Stromal cell of bone marrow (primary cell): ENCODE data around the gene SLC2A9.

Experiments used
- DNase-seq: peaks from one replicate; pipeline ENCODE4 v3.0.0-alpha.2; 2012; ENCODE audit warnings: low read depth

SLC2A9 gene

GRCh38 chr4:10041036-10041435, 19.7 kb upstream of the SLC2A9 start:
- DNase-seq, result no peak

DNA sequence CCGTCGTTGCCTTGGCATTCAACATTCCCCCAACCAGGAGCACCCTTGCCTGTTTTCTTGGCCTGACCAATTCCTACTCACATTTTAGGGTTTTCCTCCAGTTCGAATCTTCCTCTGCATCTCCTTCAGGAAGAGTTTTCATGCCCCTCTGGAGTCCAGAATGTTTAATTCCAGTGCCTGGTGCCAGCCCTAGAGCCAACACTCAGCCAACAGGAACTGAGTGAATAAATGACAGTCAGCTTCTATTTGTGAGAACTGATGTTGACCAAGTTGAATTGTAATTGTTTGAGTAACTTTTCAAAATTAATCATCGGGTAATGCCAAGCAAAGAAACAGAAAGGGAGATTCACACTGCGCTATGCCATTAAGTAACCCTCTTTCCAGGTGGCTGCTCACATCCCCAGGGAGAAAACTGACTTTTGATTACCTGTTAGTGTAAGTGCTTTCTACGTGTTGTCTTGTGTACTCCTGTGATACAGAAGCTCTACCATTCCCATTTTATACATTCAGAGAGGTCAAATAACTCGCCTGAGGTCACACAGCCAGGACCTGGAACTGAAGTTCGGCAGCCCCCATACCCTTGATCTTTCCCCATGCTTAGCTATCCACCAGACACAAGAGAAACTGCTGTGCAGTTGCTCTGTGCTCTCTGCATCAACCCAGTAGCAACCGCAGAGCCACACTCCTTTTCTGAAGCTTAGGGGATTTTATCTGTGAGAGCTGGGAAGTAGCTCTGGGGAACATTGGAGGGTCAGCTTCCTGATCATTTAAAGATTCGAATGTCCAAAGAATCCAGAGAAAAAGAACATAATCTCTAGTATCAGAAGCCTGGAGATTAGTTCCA, 19.0 kb upstream of the SLC2A9 start:
- no peak for DNase-seq

DNA sequence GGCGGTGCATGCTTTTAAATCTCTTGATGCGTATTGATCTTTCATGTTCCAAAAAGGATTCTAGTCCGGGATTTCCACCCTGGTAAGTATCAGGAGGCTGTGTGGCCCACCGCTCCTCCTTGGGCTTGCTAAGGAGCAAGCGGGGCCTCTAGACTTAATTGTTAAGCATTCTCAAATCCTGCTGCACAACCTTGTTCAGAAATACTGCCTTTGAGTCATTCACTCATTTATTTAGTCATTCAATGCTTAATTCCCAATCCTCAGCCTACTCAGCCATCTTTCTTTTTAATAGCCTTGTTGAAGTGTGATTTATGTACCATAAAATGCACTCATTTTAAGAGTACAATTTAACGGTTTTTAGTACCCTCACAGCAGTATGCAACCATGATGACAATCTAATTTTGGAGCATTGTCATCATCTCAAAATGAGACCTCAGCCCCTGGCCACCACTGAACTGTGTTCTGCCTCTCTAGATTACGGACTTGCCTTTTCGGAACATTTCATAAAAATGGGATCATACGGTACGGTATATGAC, 15.6 kb upstream of the SLC2A9 start:
- no peak for DNase-seq

DNA sequence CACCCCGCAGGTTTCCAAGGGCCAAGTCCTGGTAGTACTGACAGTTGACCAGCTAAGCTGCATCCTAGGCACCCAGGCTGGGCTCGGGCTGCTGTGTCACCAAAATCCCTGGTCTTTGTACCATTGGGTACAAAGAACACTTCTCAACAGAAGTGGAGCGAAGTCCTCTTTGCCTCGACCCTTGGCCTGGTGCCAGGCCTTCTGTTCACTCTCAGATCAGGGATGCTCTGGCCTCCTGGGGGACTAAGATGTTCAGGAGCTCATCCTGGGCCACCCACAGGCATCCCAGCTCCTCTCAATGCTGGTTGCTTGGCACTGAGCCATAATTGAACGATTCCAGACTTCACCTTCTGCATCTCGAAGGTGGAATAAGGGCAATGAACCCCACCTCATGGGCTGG, 13.8 kb upstream of the SLC2A9 start:
- DNase-seq, result no peak

DNA sequence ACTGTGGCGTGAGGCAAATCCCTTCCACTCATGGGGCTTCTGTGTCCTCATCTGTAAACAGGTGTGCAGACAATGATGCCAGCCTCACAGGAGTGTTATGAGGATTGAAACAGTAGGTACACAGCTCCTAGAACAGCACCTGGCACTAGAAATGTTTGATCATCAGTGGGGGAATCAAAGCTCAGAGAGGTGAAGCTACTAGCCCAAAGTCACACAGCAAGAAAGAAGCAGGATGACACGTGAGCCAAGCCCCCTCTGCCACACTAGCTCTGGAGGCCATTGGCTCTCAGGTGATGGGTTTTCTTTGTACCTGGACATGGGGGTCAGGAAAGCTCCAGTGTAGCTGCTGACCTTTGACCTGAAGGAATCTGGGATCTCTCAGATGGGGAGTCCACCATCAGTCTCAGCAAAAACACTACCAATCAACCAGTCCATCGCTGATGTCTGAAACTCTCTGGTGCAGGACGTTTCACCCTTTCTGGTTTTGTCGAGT, 13.4 kb upstream of the SLC2A9 start:
- no peak for DNase-seq

- DNase-seq, result no peak
Observed at GRCh38 chr4:10034136-10034535, 12.8 kb upstream of the SLC2A9 start.

DNA sequence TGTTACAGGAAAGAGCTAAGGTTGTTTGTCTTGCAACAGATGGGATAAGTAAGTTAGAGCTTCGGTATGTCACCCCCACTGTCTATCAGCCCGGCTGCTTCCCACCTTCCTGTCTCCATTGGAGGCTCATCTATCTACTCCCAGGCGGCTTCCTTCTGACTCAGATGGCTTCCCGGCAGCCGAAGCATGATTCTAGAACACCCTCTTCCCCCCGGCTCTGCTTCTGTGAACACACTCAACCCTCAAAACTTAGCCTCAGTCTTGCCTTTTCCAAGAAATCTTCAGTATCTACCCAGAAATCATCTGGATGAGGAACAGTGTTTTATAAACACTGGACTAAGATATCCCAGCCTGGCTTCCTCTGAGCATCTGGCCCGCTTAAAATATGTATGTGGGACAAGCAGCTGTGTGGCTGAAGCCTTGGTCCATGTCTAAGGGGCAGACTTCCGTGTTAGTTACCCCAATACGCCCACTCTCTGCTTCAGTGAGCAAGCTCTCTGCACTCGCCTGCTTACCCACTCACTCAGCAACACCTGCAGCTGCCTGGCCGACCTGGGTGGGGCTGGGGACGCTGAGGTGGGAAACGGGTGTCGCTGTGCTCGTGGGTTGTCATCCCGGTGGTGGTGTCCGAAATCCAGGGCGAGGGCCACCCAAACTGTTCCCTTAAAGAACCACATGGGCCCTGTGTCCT, 12.0 kb upstream of the SLC2A9 start:
- DNase-seq, result peak; percentile 63

- DNase-seq, result peak; percentile 58
Observed at GRCh38 chr4:10032625-10033024, 11.3 kb upstream of the SLC2A9 start.

GRCh38 chr4:10031668-10032590, 10.6 kb upstream of the SLC2A9 start:
- no peak for DNase-seq

DNA sequence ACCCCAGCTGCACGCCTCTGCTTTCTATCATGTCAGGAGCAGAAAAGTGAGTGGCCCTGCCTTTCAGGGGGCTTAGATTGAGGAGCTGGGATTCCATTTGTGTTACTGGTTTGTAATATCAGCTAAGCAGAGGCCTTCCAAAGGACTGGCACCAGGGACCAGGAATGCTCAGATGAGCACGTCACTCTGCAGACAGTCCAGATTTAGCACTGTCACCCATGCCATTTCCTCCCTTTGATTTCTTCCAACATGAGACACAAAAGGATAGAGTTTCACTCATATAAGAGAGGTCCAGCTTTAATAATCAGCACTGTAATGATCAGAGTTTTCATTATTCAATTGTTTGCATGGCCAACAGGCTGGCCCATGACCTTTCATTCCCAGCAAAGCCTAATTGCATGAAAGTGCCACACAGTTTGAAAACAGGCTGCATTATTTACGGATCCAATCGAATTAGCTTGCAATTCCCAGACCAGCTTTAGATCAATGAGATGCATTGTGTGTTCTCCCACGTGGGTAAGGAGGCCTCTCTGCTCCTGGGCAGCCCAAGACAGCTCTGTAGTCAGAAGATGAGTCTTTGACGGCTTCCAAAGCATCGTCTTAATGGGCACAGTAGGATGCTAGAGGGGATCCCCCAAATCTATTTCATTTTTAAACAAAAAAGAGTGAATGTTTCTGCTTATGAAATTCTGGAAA, 9.8 kb upstream of the SLC2A9 start:
- DNase-seq, result no peak

GRCh38 chr4:10029403-10029802, 8.1 kb upstream of the SLC2A9 start:
- DNase-seq, result no peak

GRCh38 chr4:10028910-10029309, 7.6 kb upstream of the SLC2A9 start:
- no peak for DNase-seq

GRCh38 chr4:10026485-10026884, 5.2 kb upstream of the SLC2A9 start:
- DNase-seq, result no peak

DNA sequence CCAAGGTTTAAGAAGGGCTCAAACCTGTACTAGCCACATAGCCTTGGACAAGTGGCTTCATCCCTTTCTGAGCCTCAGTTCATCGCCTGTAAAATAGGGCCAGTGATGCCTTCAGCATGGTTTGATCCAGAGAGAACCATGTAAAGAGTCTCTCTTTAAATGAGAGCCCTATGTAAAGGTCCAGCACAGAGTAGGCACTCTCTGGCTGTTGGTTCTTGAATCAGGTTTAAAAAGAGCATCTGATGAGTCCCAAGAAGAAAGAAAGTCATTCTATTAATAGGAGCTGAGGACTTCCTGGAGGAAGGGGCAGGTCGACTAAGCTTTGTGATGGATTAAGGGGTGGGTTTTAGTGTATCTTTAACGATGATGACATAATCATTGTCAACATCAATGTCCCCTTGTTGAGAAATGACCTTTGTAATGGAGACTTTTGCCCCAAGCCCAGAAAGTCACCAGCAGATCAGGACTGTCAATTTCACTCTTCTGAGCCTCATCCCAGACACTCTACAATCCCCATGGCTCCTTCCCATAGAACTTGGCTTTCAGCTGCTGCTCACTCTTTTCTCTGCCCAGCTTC, 4.0 kb upstream of the SLC2A9 start:
- DNase-seq, result no peak

DNA sequence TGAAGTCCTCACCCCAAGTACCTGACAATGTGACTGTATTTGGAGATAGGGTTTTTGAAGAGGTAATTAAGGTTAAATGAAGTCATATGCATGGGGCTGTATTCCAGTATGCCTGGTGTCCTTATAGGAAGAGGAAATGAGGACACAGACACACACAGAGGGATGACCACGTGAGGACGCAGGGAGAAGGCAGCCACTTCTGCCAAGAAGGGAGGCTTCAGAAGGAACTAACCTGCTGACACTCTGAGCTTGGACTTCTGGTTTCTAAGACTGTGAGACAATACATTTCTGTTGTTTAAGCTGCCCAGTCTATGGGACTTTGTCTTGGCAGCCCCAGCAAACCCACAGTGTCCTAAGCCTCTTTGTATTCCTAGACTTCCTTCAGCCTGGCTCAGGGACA, 3.0 kb upstream of the SLC2A9 start:
- no peak for DNase-seq

DNA sequence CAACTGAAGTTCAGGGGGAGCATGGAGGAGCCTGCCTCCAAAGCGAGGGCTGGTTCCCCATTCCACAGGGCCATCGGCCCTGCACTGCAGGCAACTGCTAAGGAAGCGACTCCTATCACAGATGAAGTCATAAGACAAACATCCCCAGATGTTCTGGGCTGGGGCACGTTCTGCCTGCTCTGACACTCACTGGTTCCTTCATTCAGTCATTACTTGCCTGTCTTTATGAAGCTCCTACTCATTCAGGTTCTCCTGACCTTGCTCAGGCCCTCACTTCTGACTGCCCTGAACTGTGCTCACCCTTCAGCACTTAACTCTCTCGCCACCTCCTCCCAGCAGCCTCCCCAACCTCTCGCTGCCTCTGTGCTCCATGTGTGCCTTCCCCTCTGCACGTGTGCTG, 2.5 kb upstream of the SLC2A9 start:
- no peak for DNase-seq

DNA sequence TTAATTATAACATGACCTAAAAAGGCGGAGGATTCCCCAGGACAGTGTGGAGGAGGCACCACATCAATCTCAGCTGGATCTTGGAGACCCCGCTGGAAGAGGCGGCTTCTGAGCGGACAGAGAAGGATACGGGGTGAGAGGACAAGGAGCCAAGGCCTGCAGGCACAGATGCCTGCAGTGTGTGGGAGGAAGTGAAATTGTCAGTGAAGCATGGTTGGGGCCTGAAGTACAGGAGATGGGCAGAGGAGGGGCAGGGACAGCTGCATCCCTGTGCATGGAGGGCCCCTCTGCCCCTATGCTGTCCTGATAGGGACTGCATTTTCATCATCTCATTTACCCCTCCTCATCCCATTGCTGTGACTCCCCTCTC, 1.7 kb upstream of the SLC2A9 start:
- no peak for DNase-seq

DNA sequence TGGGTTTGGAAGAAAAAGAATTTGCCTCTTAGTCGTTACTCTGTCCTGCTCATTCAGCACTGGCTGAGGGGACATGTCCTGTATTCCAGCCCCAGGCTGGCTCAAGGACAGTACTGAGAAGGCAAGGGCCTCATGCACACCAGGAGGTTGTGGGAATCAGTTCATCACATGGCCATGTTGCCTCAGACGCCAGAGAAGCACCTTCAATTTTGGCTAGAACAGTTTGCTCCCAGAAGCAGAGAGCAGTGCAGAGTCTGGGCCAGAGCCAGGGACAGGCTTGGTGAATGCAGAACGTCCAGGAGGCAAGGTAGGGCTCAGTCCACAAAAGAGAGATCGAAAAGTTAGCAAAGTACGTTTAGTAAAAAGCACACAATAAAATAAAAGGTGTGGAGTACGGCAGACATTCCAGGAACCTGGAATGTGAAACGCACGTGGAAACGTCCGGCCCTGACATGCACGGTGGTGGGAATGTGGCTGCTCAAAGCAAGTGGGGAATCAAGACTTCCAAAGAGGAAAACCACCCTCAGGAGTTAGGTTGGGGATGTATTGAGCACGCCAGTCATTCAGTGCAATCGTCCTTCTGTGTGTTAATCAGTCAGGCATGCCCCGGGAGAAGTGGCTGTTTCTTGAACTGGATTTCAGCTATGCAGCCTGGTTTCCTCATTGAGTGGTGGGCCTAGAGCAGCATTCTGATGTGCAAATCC, 1.2 kb upstream of the SLC2A9 start:
- no peak for DNase-seq

DNA sequence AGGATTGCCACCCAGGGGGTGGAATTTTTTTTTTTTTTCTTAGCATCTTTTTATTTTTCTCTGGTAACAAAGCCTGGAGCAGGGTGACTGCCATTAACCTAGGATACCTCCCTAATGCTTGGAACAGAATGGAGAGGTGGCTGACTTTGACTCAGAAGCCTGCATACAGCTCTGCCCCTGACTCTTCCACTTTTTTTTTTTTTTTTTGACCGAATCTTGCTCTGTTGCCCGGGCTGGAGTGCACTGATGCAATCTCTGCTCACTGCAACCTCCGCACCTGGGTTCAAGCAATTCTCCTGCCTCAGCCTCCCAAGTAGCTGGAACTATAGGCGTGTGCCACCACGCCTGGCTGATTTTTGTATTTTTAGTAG, 341 bp upstream of the SLC2A9 start:
- no peak for DNase-seq

- DNase-seq, result no peak
Observed at GRCh38 chr4:10020106-10020505, 1.2 kb downstream of the SLC2A9 start.
